ENCODE measurements around the gene ITPK1. TPM values are rescaled to one million over a fixed set of nuclear protein-coding genes. Genes with fewer than 3 reads are reported as not detected.

ITPK1 gene
- total and polyA plus RNA-seq, 2 donors (not counting 3 experiments of a cell fraction or from before 2014, with no cell fraction given): 39.6 to 51.8 TPM

DNA sequence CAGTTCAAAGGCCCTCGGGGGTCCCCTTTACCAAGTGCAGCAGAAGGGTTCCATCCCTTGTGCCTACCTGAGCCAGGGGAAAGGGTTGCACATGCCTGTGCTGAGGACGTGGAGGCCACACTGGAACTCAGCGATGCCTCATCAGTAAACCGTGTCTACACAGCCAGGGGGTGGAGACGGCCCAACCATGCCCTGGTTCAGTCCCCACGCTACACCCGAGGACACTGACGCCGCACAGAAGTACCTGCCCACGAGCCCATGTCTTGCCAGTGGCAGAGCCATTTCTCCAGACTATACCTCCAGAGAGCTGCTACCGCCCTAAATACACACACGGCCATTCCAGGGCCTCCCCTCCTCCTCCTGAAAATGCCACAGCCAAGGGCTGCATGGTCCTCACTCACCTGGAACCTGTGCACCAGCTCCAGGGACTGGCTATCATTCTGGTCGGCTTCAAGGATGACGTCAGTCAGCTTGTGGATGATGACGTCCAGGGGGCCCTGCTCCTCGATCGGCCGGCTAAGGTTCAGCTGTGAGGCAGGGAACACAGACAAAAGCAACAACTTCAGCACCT is 99.4 kb downstream of the ITPK1 start:
- CTCF ChIA-PET: no interaction called here
- H3K27ac ChIP-seq (ENCODE audit: insufficient read depth, low read depth, low read length): no peak overlapping the region
- dilution Hi-C loops (cut with MboI; ENCODE audit: extremely low pct_ligation_motif_present, low sequenced_read_pairs): no loop called here
- no peaks in the 10 kb centered on the region for H3K79me2 ChIP-seq (ENCODE audit: control insufficient read depth, insufficient read depth, low read length)
- H2AFZ ChIP-seq (ENCODE audit: low read depth, low read length): no peak overlapping the region
- FAIRE-seq: no peak
- no peaks in the 10 kb centered on the region for H3K36me3 ChIP-seq (ENCODE audit: control insufficient read depth in 2 of 2, extremely low read depth in 1 of 2, insufficient read depth in 2 of 2, low read length in 2 of 2)
- no peak overlapping the region for H3K4me3 ChIP-seq (replicated peaks in 1 of 3; ENCODE audit: insufficient read depth in 1 of 3, low read depth in 1 of 3, low read length in 3 of 3)
- BruUV-seq (replicated peaks): no TSS peak
- H3K9me1 ChIP-seq (replicated peaks; ENCODE audit: control insufficient read depth, extremely low read depth, insufficient read depth, low read length): no peaks in the 10 kb centered on the region
- no peak for DNase-seq (ENCODE audit: low read depth, low spot score)
- H4K20me1 ChIP-seq (replicated peaks; ENCODE audit: control insufficient read depth, extremely low read depth, insufficient read depth, low read length): no peaks in the 10 kb centered on the region
- H3K27me3 ChIP-seq (ENCODE audit: control insufficient read depth in 2 of 2, insufficient read depth in 2 of 2, low read length in 2 of 2): no peaks in the 10 kb centered on the region
- no peak overlapping the region for H3K9ac ChIP-seq (replicated peaks; ENCODE audit: extremely low read depth, insufficient read depth, low read length)
- intact Hi-C loops (cut with micrococcal nuclease): no loop called here
- H3K4me2 ChIP-seq (ENCODE audit: insufficient read depth, low read length): no peak overlapping the region
- TF ChIP-seq EZH2 (IDR thresholded peaks at IDR 0.05; ENCODE audit: borderline replicate concordance, low read depth, low read length, severe bottlenecking): no peak
- TF ChIP-seq FOS (IDR thresholded peaks at IDR 0.05; ENCODE audit: borderline replicate concordance, insufficient read depth, low read length): no peak
- TF ChIP-seq MYC (IDR thresholded peaks at IDR 0.05; ENCODE audit: low read depth, low read length): no peak
- TF ChIP-seq JUN (IDR thresholded peaks at IDR 0.05; ENCODE audit: borderline replicate concordance, insufficient read depth, insufficient read length, low read depth): no peak
- TF ChIP-seq, protein P1, sequence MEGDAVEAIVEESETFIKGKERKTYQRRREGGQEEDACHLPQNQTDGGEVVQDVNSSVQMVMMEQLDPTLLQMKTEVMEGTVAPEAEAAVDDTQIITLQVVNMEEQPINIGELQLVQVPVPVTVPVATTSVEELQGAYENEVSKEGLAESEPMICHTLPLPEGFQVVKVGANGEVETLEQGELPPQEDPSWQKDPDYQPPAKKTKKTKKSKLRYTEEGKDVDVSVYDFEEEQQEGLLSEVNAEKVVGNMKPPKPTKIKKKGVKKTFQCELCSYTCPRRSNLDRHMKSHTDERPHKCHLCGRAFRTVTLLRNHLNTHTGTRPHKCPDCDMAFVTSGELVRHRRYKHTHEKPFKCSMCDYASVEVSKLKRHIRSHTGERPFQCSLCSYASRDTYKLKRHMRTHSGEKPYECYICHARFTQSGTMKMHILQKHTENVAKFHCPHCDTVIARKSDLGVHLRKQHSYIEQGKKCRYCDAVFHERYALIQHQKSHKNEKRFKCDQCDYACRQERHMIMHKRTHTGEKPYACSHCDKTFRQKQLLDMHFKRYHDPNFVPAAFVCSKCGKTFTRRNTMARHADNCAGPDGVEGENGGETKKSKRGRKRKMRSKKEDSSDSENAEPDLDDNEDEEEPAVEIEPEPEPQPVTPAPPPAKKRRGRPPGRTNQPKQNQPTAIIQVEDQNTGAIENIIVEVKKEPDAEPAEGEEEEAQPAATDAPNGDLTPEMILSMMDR (IDR thresholded peaks at IDR 0.05; ENCODE audit: extremely low read depth in 1 of 2, insufficient read depth in 1 of 2, low read depth in 1 of 2, low read length in 2 of 2): no peak
- TF ChIP-seq, protein P2, sequence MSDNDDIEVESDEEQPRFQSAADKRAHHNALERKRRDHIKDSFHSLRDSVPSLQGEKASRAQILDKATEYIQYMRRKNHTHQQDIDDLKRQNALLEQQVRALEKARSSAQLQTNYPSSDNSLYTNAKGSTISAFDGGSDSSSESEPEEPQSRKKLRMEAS (IDR thresholded peaks at IDR 0.05; ENCODE audit: insufficient read depth, insufficient read length): no peak
- no peak for TF ChIP-seq GATA2 (IDR thresholded peaks at IDR 0.05; ENCODE audit: insufficient read depth, insufficient read length, low read depth, low read length)
- no peak for TF ChIP-seq POLR2A (IDR thresholded peaks at IDR 0.05; ENCODE audit: low read depth, low read length)
- TF ChIP-seq POLR2AphosphoS5 (IDR thresholded peaks at IDR 0.05; ENCODE audit: insufficient read depth, low read depth, low read length): no peak
- H3K4me1 ChIP-seq (ENCODE audit: control insufficient read depth, extremely low read depth, insufficient read depth, low read length): no peaks in the 10 kb centered on the region
- no peaks in the 10 kb centered on the region for H3K9me3 ChIP-seq (replicated peaks; ENCODE audit: control insufficient read depth, insufficient read depth, low read length)
- POLR2A ChIA-PET: no interaction called here
